Right hindlimb (tissue), 1 donor: Measurements from ENCODE around the gene RPLP1.
A peak's percentile ranks its signal among the peaks of the same experiment; 100 is the strongest.

Experiments
- DNase-seq: peaks from one replicate; pipeline ENCODE4 v3.0.0-alpha.2; 2018

RPLP1 gene

DNA sequence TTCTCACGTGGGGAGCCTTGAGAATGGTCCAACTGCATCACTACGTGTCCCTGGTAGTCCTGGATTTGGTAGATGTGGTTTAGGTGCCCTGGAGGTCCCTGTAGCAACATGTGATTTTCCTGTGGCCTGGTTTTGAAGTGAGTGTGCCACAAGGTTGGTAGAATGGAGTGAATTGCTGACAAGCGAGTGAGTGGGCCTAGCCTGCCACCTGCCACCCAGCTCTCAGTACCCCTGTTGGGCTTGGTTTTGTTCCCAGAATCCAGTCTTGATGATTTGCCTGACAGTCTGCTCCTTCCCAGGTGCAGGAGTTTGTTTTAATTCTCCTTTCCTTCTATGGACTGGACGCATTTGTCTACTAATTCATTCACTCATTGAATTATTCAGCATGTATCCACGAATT lies 19.4 kb downstream of the RPLP1 start:
- no peak for DNase-seq

DNA sequence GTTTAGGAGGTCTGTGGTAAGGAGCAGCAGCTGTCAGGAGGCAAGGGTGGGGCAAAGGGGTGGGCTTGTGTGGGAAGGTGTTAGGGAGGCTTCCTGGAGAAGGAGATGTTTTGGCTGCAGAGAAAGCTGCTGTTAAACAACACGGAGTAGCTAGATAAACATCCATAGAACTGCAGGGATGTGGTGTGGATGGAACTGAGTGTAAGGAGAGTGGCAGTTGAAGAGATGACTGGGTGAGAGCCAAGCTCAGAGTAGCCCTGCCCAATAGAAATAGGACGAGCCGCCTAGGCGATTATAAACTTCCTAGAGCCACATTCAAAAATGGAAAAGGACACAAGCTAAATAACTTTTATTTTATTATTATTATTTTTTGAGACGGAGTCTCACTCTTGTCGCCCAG lies 19.9 kb downstream of the RPLP1 start:
- DNase-seq = no peak

DNA sequence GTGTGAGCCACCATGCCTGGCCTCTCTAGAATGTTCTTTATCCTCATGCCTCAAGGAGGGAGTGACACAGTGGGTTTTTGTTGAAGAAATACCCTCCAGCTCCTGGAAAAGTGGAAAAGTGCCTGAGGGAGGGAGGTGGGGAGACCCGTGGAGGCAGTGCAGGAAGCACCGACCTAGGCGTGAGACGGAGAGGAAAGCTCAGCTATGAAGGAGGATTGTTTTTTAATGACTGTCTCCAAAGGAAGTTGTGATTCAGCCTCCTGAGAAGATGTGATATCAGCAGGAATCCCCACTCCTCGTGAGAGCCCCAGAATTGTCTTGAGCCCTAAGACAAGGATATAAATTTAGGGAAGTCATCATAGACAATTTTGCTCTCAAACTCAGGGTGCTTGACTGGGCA lies 21.7 kb downstream of the RPLP1 start:
- DNase-seq = no peak

DNA sequence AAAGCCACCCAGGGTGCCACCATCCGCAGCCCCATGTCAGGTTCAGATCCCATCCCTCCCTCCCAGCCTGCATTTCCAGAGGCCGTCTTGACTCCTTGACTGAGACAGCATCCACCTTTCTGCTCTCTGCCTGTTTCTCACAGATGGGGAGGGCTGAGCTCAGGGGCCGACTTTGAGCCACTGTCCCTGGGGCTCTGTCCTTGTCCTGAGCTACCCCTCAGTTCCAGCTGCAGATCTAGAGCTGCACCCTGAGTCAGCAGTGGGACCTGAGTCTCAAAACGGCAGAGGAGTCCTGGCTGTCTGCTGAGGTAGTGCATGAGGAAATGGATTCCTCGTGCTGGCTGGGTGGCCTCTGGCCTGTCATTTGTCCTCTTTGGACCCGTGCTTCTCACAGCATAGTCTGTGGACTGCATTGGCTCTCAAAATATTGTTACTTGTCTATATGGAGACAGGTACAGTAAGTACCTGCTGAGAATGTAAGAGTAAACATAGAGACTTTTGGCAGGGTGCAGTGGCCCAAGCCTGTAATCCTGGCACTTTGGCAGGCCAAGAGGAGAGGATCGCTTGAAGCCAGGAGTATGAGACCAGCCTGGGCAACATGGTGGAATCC lies 22.3 kb downstream of the RPLP1 start:
- DNase-seq = no peak

DNA sequence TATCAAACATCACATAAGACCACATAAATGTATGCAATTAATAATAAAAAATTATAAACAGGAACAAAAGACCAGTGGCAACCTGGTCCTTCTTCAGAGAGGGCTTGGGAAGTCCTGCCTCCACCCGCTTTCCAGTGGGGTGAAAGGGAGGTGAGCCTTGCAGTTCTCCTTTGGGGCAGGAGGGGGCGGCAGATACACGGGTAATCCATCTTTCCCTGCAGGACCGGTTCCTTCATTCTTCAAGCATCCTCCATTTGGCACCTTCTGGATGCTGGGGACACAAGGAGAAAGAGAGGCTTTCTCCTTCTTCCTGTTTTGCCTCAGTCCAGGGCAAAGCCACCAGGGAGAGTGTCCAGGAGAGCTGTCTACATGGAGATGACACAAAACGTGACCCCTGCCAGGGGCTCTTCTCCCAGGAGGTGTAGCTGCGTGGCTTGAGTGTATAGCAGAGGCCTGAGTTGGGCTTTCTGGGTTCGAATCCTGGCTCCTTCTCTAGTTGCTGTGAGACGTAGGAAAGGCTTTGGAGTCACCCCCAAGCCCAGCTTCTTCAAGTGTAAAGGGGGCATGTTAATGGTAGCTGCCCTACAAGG lies 23.2 kb downstream of the RPLP1 start:
- peak; percentile 88 for DNase-seq

DNA sequence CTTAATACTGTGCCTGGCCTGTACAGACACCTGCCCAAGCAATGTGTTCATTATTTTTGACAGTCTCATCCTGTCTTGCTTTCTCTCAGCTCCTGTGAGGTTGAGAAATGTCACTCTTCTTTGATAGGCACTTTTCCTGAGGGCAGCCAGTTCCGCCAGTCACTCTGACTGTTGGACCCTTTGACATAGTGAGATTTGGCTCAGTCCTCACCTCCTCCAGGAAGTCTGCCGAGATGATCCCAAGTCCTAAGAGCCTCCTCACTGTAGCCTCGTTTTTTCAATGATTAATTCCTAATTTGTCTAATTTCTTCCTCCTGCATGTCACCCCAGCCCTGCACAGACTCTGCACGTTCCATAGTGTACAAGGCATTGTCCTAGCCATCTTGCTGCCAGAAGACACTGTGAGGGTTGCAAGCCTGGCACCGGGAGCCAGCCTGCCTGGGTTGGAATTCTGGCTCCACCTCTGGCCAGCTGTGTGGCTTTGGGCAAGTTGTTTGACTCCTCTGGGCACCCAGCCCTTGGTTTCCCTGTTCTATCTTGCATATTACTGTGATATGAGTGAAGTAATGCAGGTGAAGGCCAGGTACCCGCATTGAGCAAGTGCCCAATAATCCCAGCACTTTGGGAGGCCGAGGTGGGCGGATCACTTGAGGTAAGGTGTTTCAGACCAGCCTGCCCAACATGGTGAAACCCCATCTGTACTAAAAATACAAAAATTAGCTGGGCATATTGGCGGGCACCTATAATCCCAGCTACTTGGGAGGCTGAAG lies 24.3 kb downstream of the RPLP1 start:
- no peak for DNase-seq

DNA sequence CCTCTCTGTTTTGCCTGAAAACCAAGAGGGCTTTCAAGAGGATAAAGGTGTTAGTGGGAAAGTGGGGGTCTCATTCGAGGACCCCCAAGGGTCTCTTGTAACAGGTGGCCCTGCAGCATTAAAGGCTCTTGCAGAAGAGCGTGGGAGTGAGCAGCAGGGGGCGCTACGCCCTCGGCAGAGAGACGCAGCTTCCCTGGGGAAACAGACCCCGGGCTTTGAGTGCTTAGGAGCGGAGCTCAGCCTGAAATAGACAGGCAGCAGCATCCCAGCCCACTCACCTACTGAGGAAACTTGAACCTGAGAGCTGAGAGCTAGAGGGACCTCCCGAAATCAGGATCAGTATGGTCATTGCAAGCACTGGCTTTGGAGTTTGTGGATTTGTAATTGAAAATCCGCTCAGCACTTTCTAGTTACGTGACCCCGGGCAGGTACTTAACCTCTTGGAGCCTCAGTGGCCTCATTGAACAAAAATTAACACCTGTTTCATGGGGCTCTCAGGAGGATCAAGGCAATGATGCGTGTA lies 25.7 kb downstream of the RPLP1 start:
- peak; percentile 58 for DNase-seq

DNA sequence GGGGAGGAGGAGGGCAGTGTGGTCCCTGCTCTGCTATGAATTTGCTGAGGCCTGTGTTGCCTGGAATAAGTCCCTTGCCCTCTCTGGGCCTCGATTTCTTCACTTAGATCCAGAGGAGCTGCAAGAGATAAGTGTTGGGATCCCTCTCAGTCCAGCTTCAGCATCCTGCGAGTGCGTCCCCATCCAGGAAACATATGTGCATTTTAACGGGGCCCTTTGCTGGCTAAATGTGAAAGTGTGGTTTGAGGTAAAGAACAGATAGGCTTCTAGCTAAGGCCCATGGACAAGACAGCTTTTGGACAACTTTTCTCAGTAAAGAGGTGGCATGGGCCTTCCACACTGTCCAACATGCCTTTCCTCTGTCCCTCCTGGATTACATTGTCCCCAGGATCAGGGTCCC lies 26.5 kb downstream of the RPLP1 start:
- no peak for DNase-seq

DNA sequence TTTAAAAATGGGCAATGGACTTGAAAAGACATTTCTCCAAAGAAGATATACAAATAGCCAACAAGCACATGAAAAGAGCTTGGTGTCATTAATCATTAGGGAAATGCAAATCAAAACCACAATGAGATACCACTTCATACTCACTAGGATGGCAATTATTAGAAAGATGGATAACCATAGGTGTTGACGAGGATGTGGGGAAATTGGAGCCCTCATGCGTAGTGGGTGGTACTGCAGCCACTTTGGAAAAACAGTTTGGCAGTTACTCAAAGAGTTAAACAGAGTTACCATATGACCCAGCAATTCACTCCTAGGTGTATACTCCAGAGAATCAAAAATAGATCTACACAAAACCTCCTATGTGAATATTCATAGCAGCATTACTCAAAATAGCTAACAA lies 27.4 kb downstream of the RPLP1 start:
- DNase-seq = no peak

DNA sequence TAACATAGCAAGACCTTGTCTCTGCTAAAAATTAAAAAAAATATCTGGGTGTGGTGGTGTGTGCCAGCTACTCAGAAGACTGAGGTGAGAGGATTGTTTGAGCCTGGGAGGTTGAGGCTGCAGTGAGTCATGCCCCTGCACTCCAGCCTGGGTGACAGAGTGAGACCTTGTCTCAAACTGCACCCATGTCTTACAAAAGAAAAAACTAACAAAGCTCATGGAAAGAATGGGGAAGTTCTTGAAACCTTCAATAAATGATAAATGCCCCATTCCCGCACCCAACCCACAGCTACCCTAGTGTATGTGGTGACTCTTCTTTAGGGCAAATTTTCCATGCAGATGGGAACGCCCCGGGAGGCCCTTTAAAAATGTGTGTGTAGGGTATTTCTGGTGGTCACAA lies 28.3 kb downstream of the RPLP1 start:
- no peak for DNase-seq

DNA sequence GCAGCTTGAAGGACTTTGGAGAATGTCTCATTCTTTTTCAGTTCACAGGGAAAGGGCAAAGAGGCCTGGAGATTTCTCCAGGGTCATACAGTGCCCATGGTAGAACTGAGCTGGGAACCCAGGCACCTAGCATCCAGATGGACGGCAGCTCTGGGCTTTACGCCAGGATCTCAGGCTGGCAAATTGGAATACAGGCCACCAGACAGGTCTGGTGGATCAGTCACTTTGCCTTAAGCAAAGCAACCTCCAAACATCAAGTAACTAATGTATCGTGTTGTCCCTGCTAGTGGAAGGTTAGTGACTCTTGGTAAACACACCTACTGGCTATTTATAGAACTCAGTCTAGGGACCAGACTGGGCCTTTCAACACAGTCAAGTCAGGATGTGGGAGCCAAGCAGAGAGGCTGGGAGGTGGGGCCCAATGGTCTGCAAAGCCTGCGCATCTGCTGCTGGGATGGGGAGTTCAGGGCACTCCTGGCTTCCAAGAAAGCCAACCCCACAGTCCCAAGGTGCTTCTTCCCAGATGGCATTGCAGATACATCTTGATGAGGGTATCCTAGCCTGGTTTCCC lies 30.2 kb downstream of the RPLP1 start:
- DNase-seq = no peak

DNA sequence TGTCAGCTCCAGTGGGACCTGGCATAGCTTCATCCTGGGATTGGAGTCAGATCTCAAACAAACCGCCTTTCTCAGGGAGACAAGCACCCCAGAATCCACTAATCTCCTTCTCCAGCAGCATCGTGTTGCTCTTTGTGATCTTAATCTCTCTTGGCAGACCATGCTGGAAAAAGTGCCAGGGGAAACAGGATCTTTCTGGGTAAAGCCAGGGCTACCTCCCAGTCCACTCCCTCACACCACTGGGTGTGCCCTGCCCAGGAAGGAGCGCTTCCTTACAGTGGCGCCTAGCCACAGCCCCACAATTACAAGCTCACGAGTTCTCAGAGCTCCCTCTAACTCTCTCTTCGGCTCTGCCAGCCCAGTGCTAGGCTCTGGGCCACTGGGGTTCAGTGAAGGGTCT lies 32.2 kb downstream of the RPLP1 start:
- no peak for DNase-seq

DNA sequence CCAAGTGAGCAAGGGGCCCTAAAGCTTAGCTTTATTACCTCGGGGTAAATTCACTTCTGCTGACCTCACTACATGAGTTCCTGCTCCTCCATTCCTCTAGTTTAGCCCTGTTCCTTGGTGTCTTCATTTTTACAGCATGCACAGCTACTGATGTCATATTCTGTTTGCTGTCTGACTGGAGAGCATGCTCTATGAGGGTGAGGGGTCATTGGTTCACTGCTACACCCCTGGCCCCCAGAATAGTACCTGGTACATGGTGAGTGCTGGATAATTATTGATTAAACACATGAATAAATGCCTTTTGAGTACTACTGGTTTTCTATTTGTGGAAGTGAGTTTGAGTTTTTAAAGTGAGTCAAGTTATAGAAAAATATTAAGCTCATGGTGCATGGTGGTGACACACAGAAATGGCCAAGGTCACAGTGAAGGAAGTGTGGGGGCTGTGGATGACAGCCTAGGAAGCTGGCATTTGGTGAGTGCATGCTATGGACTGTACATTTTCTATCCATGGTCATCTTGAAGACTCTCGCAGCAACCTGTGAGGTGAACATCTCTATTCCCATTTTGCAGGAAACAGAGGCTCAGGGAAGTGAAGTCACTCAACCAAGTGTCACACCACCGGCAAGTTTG lies 34.0 kb downstream of the RPLP1 start:
- DNase-seq = no peak

DNA sequence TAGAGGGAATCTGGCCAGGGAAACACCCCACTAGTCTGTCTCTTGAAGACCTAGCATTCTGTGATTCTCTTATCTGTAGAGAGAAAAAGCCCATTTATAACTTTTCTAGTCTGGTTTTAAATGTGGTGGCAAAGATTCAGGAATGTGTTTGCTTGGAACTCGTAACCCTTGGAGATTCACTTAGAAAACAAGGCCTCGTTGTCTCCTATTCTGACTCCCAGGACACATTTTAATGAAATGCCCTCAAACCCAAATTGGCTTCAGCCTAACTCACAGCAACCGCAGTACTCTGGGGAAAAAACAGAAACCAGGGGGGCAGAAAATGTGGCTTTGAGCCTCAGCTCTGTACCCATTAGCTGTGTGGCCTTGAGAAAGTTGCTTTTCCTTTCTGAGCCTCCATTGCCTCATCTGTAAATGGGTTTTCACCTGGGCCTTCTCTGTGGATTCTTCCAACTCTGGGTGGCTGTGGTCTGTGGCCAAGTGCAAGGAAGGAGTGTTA lies 36.5 kb downstream of the RPLP1 start:
- DNase-seq = no peak

DNA sequence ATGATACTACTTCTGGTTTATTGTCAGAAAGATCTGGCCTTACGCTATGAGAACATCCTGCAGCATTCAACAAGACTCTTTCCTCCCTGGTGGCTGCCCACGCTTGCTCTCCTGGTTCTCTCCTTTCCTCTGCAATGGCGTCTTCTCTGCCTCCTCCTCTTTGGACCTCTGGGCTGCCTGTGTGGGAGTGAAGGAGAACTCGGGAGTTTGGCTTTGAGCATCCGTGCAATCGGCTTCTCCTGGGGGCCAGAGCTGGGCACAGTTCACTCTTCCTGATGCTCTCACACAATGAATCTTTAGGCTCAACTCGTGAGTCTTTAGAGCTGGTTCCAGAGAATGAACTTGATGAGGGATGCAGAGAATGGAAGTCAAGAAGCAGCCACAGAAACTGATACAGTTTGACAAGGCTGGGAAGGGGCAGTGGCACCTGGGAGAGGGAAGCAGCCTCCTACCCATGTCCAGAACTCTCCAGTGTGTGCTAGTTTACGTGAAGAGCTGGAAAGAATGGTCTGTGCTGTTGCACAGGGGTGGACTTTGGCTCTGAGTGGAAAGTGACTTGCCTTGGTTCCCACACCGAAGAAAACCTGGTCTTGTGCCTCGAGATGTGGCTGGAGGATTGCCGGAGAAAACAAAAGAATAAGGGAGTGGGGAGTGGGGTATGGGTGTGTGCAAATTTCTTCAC lies 37.9 kb downstream of the RPLP1 start:
- DNase-seq = no peak

DNA sequence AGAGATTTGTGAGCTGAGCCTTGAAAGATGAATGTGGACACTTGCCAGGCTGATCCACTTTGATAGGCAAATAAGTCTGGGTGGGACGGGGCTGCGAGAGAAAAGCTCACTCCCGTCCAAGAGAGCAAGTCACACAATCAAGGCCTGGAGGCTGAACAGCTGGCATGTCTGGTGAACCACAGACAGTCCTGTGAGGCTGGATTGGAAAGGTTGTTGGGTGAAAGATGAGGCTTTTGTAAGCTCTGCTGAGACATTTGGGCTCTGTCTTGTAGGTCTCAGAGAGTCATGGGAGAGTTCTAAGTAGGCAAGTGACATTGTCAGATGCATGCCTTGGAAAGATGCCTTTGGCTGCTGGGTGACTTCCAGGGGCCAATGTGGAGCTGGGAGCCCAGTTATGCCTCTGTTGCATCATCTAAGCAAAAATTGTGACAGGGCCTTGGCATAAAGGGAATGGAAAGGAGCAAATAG lies 38.5 kb downstream of the RPLP1 start:
- DNase-seq = no peak

DNA sequence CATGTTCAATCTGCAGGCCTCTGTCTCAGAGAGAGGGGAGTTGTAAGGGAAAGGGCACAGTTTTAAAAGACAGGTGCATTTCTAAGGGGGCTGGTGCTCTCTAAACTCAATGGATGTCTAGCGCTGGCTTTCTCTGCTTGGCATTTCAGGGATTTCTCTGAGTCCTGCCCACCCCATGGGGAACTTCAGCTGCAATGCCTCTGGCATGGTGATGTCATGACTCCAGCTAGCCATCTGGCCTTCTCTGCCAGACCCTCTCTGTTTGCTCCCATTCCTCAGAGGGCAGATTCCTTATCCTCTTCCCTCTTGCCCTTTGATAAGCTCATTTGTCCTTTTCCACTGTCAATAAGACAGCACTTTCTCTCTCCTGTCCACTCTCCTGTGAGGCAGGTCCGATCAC lies 40.8 kb downstream of the RPLP1 start:
- DNase-seq = no peak

DNA sequence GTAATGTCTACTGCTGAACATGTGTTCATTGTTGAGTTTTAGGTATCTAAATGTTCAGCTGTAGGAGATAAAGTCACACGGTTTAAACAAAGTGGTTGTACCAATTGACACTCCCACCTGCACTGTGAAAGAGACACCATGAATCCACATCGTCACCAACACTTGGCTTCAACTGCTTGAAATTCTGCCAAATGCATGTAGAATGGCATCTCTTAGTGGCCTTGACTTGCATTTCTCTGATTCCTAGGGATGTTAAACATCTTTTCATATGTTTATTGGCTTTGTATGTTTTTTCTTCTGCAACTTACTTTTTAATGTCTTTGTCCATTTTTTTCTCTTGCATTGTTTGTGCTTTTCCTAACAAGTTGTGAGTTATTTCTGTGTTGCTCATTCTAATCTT lies 43.4 kb downstream of the RPLP1 start:
- DNase-seq = no peak

DNA sequence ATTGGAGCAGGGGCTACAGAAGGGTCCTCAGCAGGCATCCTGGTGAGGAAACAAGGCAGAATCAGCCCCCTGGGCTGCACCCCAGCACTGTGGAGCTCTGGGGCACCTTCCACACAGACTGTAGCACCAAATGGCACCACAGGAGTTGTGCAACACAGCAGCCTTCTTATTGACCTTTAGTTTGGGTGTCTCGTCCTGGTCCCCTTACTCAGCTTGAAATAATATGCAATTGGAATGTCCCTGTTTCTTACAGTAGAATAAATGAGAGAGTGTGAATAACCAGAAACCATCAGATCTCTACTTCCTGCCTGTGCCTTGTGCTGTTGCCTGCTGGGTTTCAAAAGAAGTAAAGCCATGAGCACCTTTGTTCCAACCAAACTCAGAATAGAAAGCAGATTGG lies 44.5 kb downstream of the RPLP1 start:
- DNase-seq = no peak

DNA sequence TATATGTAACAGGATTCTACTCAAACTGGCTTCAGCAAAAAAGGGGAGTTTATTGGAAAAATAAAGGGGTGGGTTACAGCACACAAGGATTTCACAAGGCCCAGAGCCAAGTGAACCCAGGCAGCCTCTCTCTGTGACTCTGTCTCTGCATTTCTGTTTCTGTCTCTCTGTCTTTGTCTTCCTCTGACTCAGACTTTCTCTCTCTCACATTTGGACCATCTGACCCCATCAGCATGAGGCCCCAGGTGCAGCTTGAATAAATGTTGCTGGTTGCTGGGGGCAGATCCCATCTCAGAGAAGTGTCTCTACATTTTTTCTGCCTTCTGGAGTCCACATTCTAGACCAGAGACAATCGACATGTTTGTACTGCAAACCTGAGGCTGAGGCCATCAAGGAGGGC lies 45.0 kb downstream of the RPLP1 start:
- no peak for DNase-seq

DNA sequence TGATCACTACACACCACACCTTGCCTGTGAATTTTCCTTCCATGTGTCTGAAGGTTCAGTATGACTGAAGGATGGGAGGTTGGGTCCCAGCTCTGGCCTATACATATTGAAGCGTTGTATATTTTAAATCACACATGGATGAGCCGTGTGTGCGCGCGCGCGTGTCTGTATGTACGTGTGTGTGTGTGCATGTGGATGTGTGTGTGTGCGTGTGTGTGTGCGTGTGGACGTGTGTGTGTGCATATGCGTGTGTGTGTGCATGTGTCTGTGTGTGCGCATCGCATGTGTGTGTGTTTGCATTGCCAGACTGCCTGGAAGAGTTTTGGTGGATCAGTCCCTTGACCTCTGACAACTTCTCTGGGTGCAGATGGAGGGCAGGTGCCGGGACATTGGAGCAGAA lies 45.7 kb downstream of the RPLP1 start:
- DNase-seq = no peak

DNA sequence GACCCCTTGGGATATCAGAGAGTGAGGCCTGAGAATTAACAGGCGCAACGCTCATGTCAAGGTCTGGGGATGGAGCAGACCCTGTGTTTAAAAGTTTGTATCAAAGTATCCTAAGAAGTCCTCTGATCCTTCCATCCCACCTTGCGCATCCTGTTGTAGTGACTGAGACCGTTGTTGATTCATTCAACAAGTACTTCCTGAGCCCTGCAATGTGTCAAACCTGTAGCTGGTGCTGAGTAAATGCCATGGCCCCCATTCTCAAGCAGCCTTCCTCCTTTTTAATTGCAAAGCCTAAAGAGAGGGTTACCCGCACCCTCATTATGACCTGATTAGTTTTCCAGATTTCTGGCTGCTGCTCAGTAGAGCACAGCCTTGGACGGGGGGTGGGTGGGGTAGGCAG lies 46.4 kb downstream of the RPLP1 start:
- no peak for DNase-seq
